Activated CD4-positive, alpha-beta memory T cell treated with anti-CD3 and anti-CD28 coated beads, Interleukin-2, amount 10 ng/mL, durations not matched to agents 7 days and 5 days (primary cell): ENCODE measurements around the gene CNOT9. TPM values are rescaled to one million over a fixed set of nuclear protein-coding genes. Genes with fewer than 3 reads are reported as not detected.
"Not testable (repeated sequence)": the region's sequence is repeated elsewhere in the genome, so short reads cannot be mapped to it uniquely, and the experiment has no call there.

ENCODE experiments used
- CTCF ChIA-PET: fragments of 350-600 bp; sonication (Branson Sonifier 250); formaldehyde crosslinking; loops from one replicate; lab custom pipeline; 2021; ENCODE audit warnings: antibody characterized with exemption, inconsistent platforms; lab: Charles Lee
- POLR2A ChIA-PET: fragments of 350-600 bp; sonication (Branson Sonifier 250); formaldehyde crosslinking; loops from one replicate; lab custom pipeline; 2021; ENCODE audit warnings: antibody characterized with exemption; lab: Charles Lee
- DNase-seq: peaks from one replicate; pipeline ENCODE4 v3.0.0-alpha.2; 2020
- H3K27ac Mint-ChIP-seq: one replicate; pipeline ENCODE4 v1.8.0; 2021; ENCODE audit warnings: mild to moderate bottlenecking, mixed read lengths
- H3K27me3 Mint-ChIP-seq: one replicate; pipeline ENCODE4 v1.8.0; 2021; ENCODE audit warnings: mixed read lengths
- H3K36me3 Mint-ChIP-seq: one replicate; pipeline ENCODE4 v1.8.0; 2021; ENCODE audit warnings: low read depth, mixed read lengths
- H3K4me1 Mint-ChIP-seq: one replicate; pipeline ENCODE4 v1.8.0; 2021; ENCODE audit warnings: mixed read lengths
- H3K4me3 Mint-ChIP-seq: one replicate; pipeline ENCODE4 v1.8.0; 2021; ENCODE audit warnings: mild to moderate bottlenecking, mixed read lengths
- H3K9me3 Mint-ChIP-seq: one replicate; pipeline ENCODE4 v1.8.0; 2021; ENCODE audit warnings: mixed read lengths
- total RNA-seq, 2 experiments: library from RNA; stranded (reverse); gene quantifications; one replicate each; pipeline ENCODE4 v1.2.3, GENCODE V29; 2021

The CNOT9 gene
- 10 to 100 TPM; 77.1 to 77.3 TPM for total RNA-seq

DNA sequence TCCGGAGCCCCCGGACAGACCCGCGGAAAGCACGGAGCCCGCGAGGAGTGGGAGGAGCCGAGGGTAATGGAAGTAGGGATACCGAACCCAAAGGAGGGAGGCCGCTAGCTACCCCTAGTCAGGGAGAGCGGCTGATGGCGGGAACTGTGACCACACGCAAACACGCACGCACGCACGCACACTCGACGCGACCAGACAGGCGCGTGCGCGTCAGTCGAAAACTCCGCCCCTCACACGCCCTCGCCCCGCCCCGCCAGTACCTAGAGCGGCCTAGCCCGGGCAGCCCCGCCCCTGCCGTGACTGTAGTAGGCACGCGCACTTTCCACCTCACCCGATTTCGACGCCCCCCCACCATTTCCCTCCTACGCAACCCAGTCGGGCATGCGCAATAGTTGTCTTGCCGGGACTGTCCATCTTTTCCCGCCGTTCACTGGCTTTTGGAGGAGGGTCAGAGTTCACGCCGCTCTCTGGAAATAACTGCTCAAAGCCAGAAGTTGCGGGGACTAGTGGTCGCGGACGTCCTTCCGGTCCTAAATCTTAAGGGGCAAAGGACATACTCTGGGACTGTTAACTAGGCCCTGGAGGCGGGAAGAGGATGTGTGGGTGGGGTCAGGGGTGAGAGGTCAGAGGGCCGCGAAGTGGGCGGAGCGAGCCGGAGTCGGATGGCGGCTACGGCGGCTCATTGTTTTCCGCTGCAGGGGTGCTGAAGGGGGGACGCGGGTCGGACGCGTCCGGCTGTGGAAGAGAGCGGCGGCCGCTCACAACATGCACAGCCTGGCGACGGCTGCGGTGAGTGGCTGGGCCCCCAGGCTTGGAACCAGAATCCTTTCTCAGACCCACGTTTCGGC, at the start of gene CNOT9, which contains the start of gene USP37:
CNOT9 (plus strand) TSS at position 650 of the 848 bp plus-strand sequence; CDS start at position 766, 116 bp downstream.
USP37 (minus strand) TSS at position 162 of the 848 bp plus-strand sequence. CDS start 9,698 bp downstream, outside the sequence.
- ChIA-PET POLR2A (interaction anchor here (0.8 to 3.6 kb wide), 9 partner anchors 9 to 281 kb away, joined by 3 to 19 read pairs (median 4); partner anchors contain the start of genes BCS1L and ZNF142), CTCF (interaction anchor here (0.6 kb wide), 2 partner anchors 34 to 105 kb away, joined by 3 read pairs; no protein-coding TSS in a partner anchor)
- Mint-ChIP-seq H3K9me3 (no peaks in the 10 kb centered on the region), H3K27me3 (no peaks in the 10 kb centered on the region), H3K36me3 (peaks cover 69% of the 10 kb centered on the region), H3K4me3 (peak within 1 kb of the TSS; percentile 93), H3K4me1 (peaks cover 63% of the 10 kb centered on the region), H3K27ac (peak within 1 kb of the TSS; percentile 99)
- DNase-seq: peak; percentile 100

DNA sequence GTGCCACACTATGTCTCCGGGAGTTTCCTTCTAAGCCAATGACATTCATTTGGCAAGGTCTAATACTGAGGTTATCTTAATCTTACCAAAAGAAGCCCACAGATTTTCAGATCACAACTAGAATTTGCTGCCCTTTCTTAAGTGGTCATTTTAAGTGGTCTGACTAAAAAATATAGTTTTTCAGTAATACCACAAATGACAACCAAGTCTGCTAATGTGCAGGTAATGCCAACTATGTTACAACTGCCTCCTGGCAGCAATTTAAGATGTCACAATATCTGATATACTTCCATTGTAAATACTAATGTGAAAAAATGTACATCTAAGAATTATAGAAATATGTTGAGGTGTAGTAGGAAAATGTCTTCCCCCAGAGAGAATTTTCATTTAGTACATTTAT, 49.8 kb upstream of the CNOT9 start:
- Mint-ChIP-seq H3K4me1 (peaks cover 31% of the 10 kb centered on the region), H3K36me3 (peaks cover 58% of the 10 kb centered on the region), H3K9me3 (no peaks in the 10 kb centered on the region), H3K27me3 (no peaks in the 10 kb centered on the region), H3K27ac (peak overlapping the region; percentile 44), H3K4me3 (no peak overlapping the region)
- ChIA-PET CTCF (no interaction called here), POLR2A (no interaction called here)
- DNase-seq: no peak

DNA sequence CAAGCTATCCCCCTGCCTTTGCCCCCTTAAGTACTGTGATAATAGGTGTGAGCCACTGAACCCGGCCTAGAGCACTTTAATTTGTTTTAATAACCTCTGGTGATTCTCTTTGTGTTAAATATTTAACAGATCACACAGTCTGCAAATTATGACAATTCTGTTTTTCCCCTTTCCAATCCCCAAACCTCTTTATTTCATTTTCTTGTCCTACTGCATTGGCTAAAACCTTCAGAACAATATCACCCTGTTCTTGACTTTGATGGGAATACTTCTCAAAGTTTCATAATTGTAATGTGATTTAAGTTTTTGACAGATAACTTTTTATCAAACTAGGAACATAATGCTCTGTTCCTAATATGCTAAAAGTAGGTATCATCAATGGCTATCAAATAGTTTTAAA, 45.0 kb upstream of the CNOT9 start:
- Mint-ChIP-seq H3K9me3 (peaks cover 13% of the 10 kb centered on the region), H3K4me3 (no peak overlapping the region), H3K27me3 (no peaks in the 10 kb centered on the region), H3K36me3 (peaks cover 72% of the 10 kb centered on the region), H3K27ac (no peak overlapping the region), H3K4me1 (peaks cover 9% of the 10 kb centered on the region)
- no peak for DNase-seq
- ChIA-PET POLR2A (no interaction called here), CTCF (no interaction called here)

DNA sequence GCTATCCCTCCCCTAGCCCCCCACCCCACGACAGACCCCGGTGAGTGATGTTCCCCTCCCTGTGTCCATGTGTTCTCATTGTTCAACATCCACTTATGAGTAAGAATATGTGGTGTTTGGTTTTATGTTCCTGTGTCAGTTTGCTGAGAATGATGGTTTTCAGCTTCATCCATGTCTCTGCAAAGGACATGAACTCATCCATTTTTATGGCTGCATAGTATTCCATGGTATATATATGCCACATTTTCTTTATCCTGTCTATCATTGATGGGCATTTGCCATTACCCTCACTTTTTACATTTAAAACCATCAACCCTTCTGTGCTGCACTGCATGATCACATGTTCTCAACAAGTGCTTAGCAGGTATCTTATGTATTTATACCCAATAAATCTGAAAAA, 40.2 kb upstream of the CNOT9 start:
- H3K4me1 Mint-ChIP-seq, H3K27me3 Mint-ChIP-seq, H3K27ac Mint-ChIP-seq, DNase-seq, POLR2A ChIA-PET, H3K4me3 Mint-ChIP-seq: not testable (repeated sequence)
- Mint-ChIP-seq H3K36me3 (peaks cover 90% of the 10 kb centered on the region), H3K9me3 (peaks cover 13% of the 10 kb centered on the region)
- CTCF ChIA-PET: interaction anchor here (1.4 kb wide), 1 partner anchor 12 kb away, joined by 6 read pairs; no protein-coding TSS in a partner anchor

- no peak for DNase-seq
- Mint-ChIP-seq H3K27me3 (no peaks in the 10 kb centered on the region), H3K36me3 (peaks cover 83% of the 10 kb centered on the region), H3K4me3 (no peak overlapping the region), H3K9me3 (peaks cover 9% of the 10 kb centered on the region), H3K27ac (no peak overlapping the region), H3K4me1 (no peaks in the 10 kb centered on the region)
- ChIA-PET CTCF (interaction anchor here (1.4 kb wide), 1 partner anchor 13 kb away, joined by 6 read pairs; no protein-coding TSS in a partner anchor), POLR2A (no interaction called here)
Observed at GRCh38 chr2:218529990-218530389, 38.6 kb upstream of the CNOT9 start.

- no peaks in the 10 kb centered on the region for H3K9me3 Mint-ChIP-seq
- no peak overlapping the region for H3K27ac Mint-ChIP-seq
- ChIA-PET POLR2A (no interaction called here), CTCF (no interaction called here)
- H3K4me3 Mint-ChIP-seq: no peak overlapping the region
- no peak for DNase-seq
- peaks cover 62% of the 10 kb centered on the region for H3K36me3 Mint-ChIP-seq
- H3K4me1 Mint-ChIP-seq: no peaks in the 10 kb centered on the region
- no peaks in the 10 kb centered on the region for H3K27me3 Mint-ChIP-seq
Observed at GRCh38 chr2:218536804-218537494, 31.7 kb upstream of the CNOT9 start.

- Mint-ChIP-seq H3K4me1 (no peaks in the 10 kb centered on the region), H3K27me3 (no peaks in the 10 kb centered on the region), H3K27ac (no peak overlapping the region), H3K4me3 (no peak overlapping the region), H3K9me3 (no peaks in the 10 kb centered on the region), H3K36me3 (peaks cover 60% of the 10 kb centered on the region)
- no peak for DNase-seq
- ChIA-PET POLR2A (no interaction called here), CTCF (no interaction called here)
Observed at GRCh38 chr2:218540015-218540414, 28.6 kb upstream of the CNOT9 start.

DNA sequence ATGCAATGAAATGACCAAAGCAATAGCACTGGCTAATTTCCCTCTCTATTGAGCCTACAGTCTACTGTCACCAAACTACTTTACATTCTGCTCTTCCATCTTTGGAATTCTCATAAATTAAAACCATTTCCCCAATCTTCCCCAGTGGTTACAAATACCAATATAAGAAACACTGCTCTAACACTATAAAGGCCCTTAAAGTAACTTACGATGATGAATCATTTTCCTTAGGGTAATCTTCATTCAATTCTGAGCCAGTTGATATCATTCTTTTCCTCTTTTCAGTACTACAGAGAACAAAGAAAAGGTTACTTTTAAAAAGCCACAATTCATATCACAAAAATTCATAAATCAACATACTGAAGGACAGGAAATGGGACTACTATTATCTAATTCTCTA, 22.6 kb upstream of the CNOT9 start:
- CTCF ChIA-PET: no interaction called here

GRCh38 chr2:218547511-218547910, 21.1 kb upstream of the CNOT9 start:
- H3K27ac Mint-ChIP-seq: no peak overlapping the region
- CTCF ChIA-PET: no interaction called here
- H3K9me3 Mint-ChIP-seq: no peaks in the 10 kb centered on the region
- peaks cover 60% of the 10 kb centered on the region for H3K36me3 Mint-ChIP-seq
- POLR2A ChIA-PET: interaction anchor here (1.2 to 1.6 kb wide), 2 partner anchors 21 to 81 kb away, joined by 4 read pairs; partner anchors contain the start of gene USP37
- DNase-seq: no peak
- H3K4me1 Mint-ChIP-seq: no peaks in the 10 kb centered on the region
- H3K4me3 Mint-ChIP-seq: no peak overlapping the region
- H3K27me3 Mint-ChIP-seq: no peaks in the 10 kb centered on the region

More for the DNA sequence above, 22.6 kb upstream of the CNOT9 start:
- Mint-ChIP-seq H3K9me3 (no peaks in the 10 kb centered on the region), H3K4me1 (no peaks in the 10 kb centered on the region), H3K36me3 (peaks cover 63% of the 10 kb centered on the region), H3K27me3 (no peaks in the 10 kb centered on the region), H3K4me3 (no peak overlapping the region), H3K27ac (no peak overlapping the region)
- POLR2A ChIA-PET: interaction anchor here (1.6 kb wide), 1 partner anchor 82 kb away, joined by 4 read pairs; no protein-coding TSS in a partner anchor
- DNase-seq: no peak

- POLR2A ChIA-PET: interaction anchor here (1.2 to 1.6 kb wide), 2 partner anchors 20 to 80 kb away, joined by 4 read pairs; partner anchors contain the start of gene USP37
- no peak overlapping the region for H3K27ac Mint-ChIP-seq
- H3K36me3 Mint-ChIP-seq: peaks cover 60% of the 10 kb centered on the region
- no peak overlapping the region for H3K4me3 Mint-ChIP-seq
- H3K9me3 Mint-ChIP-seq: no peaks in the 10 kb centered on the region
- H3K4me1 Mint-ChIP-seq: no peaks in the 10 kb centered on the region
- no peaks in the 10 kb centered on the region for H3K27me3 Mint-ChIP-seq
- CTCF ChIA-PET: no interaction called here
- DNase-seq: no peak
Observed at GRCh38 chr2:218547978-218548377, 20.7 kb upstream of the CNOT9 start.

- CTCF ChIA-PET, H3K27me3 Mint-ChIP-seq, DNase-seq, H3K4me3 Mint-ChIP-seq, POLR2A ChIA-PET, H3K9me3 Mint-ChIP-seq, H3K27ac Mint-ChIP-seq: not testable (repeated sequence)
- Mint-ChIP-seq H3K36me3 (peaks cover 60% of the 10 kb centered on the region), H3K4me1 (peaks cover 14% of the 10 kb centered on the region)
Observed at GRCh38 chr2:218554225-218554624, 14.4 kb upstream of the CNOT9 start.

GRCh38 chr2:218555527-218555926, 13.1 kb upstream of the CNOT9 start:
- H3K4me3 Mint-ChIP-seq: no peak overlapping the region
- ChIA-PET POLR2A (no interaction called here), CTCF (no interaction called here)
- no peaks in the 10 kb centered on the region for H3K9me3 Mint-ChIP-seq
- DNase-seq: no peak
- no peak overlapping the region for H3K27ac Mint-ChIP-seq
- H3K4me1 Mint-ChIP-seq: peaks cover 14% of the 10 kb centered on the region
- no peaks in the 10 kb centered on the region for H3K27me3 Mint-ChIP-seq
- H3K36me3 Mint-ChIP-seq: peaks cover 68% of the 10 kb centered on the region

- peaks cover 21% of the 10 kb centered on the region for H3K4me1 Mint-ChIP-seq
- H3K27ac Mint-ChIP-seq: no peak overlapping the region
- H3K9me3 Mint-ChIP-seq: no peaks in the 10 kb centered on the region
Observed at GRCh38 chr2:218557941-218558340, 10.7 kb upstream of the CNOT9 start.

More at GRCh38 chr2:218557941-218558340, 10.7 kb upstream of the CNOT9 start:
- Mint-ChIP-seq H3K4me3 (no peak overlapping the region), H3K27me3 (no peaks in the 10 kb centered on the region), H3K36me3 (peaks cover 67% of the 10 kb centered on the region)
- no peak for DNase-seq
- POLR2A ChIA-PET: interaction anchor here (0.8 kb wide), 1 partner anchor 10 kb away, joined by 4 read pairs; the partner anchor contains the start of gene USP37
- CTCF ChIA-PET: interaction anchor here (1.0 kb wide), 1 partner anchor 90 kb away, joined by 3 read pairs; no protein-coding TSS in a partner anchor
